Skeletal muscle satellite cell (primary cell): ENCODE results near the gene PPFIA1.

Experiments
- H3K27me3 ChIP-seq: 2 replicates; pipeline ENCODE4 v1.7.0; 2013; ENCODE audit warnings: low read length; ENCODE audit not compliant: control insufficient read depth, insufficient read depth
- H3K36me3 ChIP-seq: 2 replicates; pipeline ENCODE4 v1.7.0; 2013; ENCODE audit warnings: mild to moderate bottlenecking, control low read depth, low read length; ENCODE audit not compliant: insufficient read depth
- H3K4me1 ChIP-seq: 2 replicates; pipeline ENCODE4 v1.7.0; 2013; ENCODE audit warnings: low read length; ENCODE audit not compliant: control insufficient read depth, insufficient read depth
- H3K4me2 ChIP-seq: 2 replicates; pipeline ENCODE4 v1.7.0; 2013; ENCODE audit warnings: mild to moderate bottlenecking, low read length
- H3K4me3 ChIP-seq: 2 replicates; pipeline ENCODE4 v1.7.0; 2013; ENCODE audit warnings: low read length
- H3K9ac ChIP-seq: 2 replicates; pipeline ENCODE4 v1.7.0; 2013; ENCODE audit warnings: mild to moderate bottlenecking, low read depth, low read length, moderate library complexity
- H3K9me3 ChIP-seq: replicated peaks from 2 replicates; pipeline ENCODE4 v1.7.0; 2013; ENCODE audit warnings: mild to moderate bottlenecking, control low read depth, low read length

Gene PPFIA1

DNA sequence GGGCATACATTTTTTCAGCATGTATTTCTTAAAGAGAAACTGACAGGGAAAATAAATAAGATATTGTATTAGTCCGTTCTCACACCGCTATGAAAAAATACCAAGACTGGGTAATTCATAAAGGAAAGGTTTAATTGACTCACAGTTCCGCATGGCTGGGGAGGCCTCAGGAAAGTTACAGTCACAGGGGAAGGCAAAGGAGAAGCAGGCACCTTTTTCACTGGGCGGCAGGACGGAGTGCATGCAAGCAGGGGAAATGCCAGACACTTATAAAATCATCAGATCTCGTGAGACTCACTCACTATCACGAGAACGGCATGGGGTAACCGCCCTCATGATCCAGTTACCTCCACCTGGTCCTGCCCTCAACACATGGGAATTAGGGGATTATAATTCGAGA, 44.2 kb downstream of the PPFIA1 start:
- Histone ChIP-seq H3K9me3 (no peaks in the 10 kb centered on the region), H3K4me1 (no peaks in the 10 kb centered on the region), H3K4me3 (no peak overlapping the region), H3K9ac (no peak overlapping the region), H3K36me3 (peaks cover 6% of the 10 kb centered on the region), H3K27me3 (no peaks in the 10 kb centered on the region), H3K4me2 (no peak overlapping the region)

- peaks cover 12% of the 10 kb centered on the region for H3K36me3 ChIP-seq
- H3K9me3 ChIP-seq: no peaks in the 10 kb centered on the region
- no peak overlapping the region for H3K4me2 ChIP-seq
- H3K9ac ChIP-seq: no peak overlapping the region
- H3K27me3 ChIP-seq: no peaks in the 10 kb centered on the region
- H3K4me3 ChIP-seq: no peak overlapping the region
- no peaks in the 10 kb centered on the region for H3K4me1 ChIP-seq
These were observed 45.2 kb downstream of the PPFIA1 start for GRCh38 chr11:70315716-70316115.

- Histone ChIP-seq H3K9me3 (no peaks in the 10 kb centered on the region), H3K36me3 (peaks cover 15% of the 10 kb centered on the region), H3K9ac (no peak overlapping the region), H3K4me2 (no peak overlapping the region), H3K4me1 (no peaks in the 10 kb centered on the region), H3K4me3 (no peak overlapping the region), H3K27me3 (no peaks in the 10 kb centered on the region)
These were observed 47.3 kb downstream of the PPFIA1 start for GRCh38 chr11:70317581-70318305.

DNA sequence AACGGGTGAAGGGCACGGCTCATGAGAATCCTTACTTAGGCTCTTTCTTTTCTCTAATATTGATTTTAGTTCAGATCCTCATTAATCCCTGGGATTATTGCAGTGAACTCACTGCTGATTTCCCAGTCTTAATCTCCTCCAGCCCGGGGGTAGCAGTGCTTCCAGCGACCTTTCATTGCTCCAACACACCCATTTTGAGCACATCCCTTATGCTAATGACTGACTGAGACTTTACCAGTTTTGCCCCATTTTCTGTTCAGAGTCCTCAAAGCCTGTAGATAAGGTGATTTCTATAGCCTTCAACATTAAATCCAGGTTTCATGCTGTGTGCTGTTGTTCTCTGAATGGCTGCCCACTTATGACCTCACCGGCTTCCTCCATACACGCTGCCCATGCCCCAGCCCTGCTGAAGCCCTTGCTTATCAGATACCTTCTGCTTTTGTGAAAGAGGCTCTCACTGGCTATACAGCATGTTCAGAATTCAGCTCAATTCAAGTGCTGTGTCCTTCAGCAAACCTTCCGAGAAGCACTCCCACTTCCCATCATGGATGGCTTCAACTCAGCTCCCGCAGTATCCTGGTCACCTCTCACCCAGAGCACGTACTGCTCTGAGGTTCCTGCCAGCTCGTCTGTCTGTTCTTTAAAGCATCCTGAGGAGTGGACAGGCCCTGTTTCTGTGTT, 49.0 kb downstream of the PPFIA1 start:
- H3K4me1 ChIP-seq: peaks cover 12% of the 10 kb centered on the region
- no peaks in the 10 kb centered on the region for H3K9me3 ChIP-seq
- H3K27me3 ChIP-seq: no peaks in the 10 kb centered on the region
- H3K9ac ChIP-seq: no peak overlapping the region
- H3K36me3 ChIP-seq: peaks cover 15% of the 10 kb centered on the region
- H3K4me2 ChIP-seq: no peak overlapping the region
- H3K4me3 ChIP-seq: no peak overlapping the region

DNA sequence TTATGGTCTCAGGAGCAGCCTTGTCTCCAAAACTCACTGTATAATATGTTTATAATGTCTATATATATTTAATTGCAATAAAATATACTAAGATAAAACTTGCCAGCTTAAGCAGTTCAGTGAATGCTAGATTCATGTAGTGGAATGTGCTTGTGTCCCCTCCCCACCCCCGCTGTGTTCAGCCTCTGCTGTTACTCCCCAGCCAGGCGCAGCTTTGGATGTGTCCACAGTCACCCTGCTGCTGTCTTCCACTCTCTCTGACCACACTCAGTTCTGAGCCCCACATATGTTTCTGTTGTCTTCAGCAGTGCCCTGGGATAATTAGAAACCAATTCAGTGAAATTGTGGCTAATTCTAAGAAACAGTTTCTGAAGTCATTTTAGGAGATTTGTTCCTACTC, 52.2 kb downstream of the PPFIA1 start:
- H3K9ac ChIP-seq: no peak overlapping the region
- H3K9me3 ChIP-seq: no peaks in the 10 kb centered on the region
- peaks cover 22% of the 10 kb centered on the region for H3K36me3 ChIP-seq
- H3K27me3 ChIP-seq: no peaks in the 10 kb centered on the region
- H3K4me2 ChIP-seq: no peak overlapping the region
- H3K4me3 ChIP-seq: no peak overlapping the region
- peaks cover 26% of the 10 kb centered on the region for H3K4me1 ChIP-seq

- Histone ChIP-seq H3K4me1 (peaks cover 26% of the 10 kb centered on the region), H3K4me2 (peak overlapping the region; percentile 15), H3K9ac (no peak overlapping the region), H3K4me3 (no peak overlapping the region), H3K9me3 (no peaks in the 10 kb centered on the region), H3K27me3 (no peaks in the 10 kb centered on the region), H3K36me3 (peaks cover 30% of the 10 kb centered on the region)
These were observed 53.3 kb downstream of the PPFIA1 start for GRCh38 chr11:70323806-70324205.

DNA sequence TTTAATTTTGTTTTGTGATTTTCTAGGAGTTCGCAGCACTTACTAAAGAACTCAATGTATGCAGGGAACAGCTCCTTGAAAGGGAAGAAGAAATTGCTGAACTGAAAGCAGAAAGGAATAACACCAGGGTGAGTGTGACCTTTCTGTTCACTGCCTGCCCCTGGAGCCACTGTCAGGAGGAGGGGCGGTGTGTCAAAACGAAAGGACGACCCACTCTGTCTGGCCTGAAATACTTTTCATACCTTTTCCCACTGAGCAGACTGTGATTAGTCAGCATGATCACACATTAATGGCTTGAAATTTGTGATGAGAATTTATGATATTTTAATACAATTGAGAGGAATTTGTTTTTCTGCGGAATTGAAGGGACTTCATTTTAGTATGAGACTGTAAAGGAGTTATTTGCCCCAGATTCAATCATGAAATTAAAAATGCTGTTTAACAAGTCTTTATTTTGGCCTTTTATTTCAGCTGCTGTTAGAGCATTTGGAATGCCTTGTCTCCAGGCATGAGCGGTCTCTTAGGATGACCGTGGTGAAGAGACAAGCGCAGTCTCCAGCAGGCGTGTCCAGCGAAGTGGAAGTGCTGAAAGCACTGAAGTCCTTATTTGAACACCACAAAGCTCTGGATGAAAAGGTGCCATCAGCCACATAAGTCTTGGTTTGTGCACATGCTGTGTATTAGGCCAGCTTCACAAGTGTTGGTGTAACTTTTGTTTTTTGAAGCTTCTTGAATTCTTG, 54.1 kb downstream of the PPFIA1 start:
- H3K27me3 ChIP-seq: no peaks in the 10 kb centered on the region
- H3K4me1 ChIP-seq: peaks cover 26% of the 10 kb centered on the region
- no peak overlapping the region for H3K9ac ChIP-seq
- H3K4me2 ChIP-seq: no peak overlapping the region
- H3K9me3 ChIP-seq: no peaks in the 10 kb centered on the region
- H3K4me3 ChIP-seq: no peak overlapping the region
- peaks cover 33% of the 10 kb centered on the region for H3K36me3 ChIP-seq

DNA sequence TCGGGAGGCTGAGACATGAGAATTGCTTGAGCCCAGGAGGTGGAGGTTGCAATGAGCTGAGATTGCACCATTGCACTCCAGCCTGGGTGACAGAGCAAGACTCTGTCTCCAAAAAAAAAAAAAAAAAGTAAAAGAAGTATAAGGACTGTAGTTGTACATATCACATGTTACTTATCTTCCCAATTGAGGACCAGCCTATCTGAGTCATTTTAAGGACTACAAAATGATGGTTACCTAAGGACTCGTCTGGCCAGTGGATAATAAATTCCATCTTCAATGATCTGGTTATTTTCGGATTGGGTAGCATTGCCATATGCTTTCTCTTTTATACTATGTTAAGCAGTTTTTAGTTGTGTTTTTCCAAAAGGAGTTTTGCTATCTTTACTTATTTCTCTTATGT, 55.3 kb downstream of the PPFIA1 start:
- Histone ChIP-seq H3K27me3 (no peaks in the 10 kb centered on the region), H3K4me3 (no peak overlapping the region), H3K4me1 (peaks cover 26% of the 10 kb centered on the region), H3K4me2 (peak overlapping the region; percentile 46), H3K9me3 (no peaks in the 10 kb centered on the region), H3K36me3 (peaks cover 34% of the 10 kb centered on the region), H3K9ac (no peak overlapping the region)

GRCh38 chr11:70326365-70326811, 55.9 kb downstream of the PPFIA1 start:
- peak overlapping the region; percentile 25 for H3K9ac ChIP-seq
- H3K36me3 ChIP-seq: peaks cover 32% of the 10 kb centered on the region
- peak overlapping the region; percentile 46 for H3K4me2 ChIP-seq
- peaks cover 26% of the 10 kb centered on the region for H3K4me1 ChIP-seq
- H3K9me3 ChIP-seq: no peaks in the 10 kb centered on the region
- no peaks in the 10 kb centered on the region for H3K27me3 ChIP-seq
- H3K4me3 ChIP-seq: no peak overlapping the region

DNA sequence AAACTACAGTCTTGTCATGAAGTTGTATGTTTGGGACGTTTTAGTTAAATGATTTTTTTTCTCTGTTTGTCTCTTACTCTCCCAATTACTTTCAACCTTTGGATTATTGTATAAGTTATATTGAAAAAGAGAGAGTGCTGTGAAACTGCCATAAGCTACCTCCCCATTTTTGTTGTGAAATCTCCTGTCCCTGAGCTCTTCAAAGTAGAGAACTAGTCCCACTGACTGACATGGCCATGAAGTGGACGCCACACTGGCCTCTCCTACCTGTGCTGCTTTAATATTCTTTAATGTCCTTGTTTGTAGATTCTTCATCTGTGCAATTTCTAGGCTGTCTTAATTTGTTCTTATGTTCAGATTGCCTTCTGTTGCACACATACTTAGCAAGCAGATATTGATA, 56.3 kb downstream of the PPFIA1 start:
- no peak overlapping the region for H3K4me3 ChIP-seq
- H3K4me1 ChIP-seq: peaks cover 26% of the 10 kb centered on the region
- H3K36me3 ChIP-seq: peaks cover 35% of the 10 kb centered on the region

GRCh38 chr11:70327717-70328116, 57.2 kb downstream of the PPFIA1 start:
- Histone ChIP-seq H3K4me3 (no peak overlapping the region), H3K4me1 (peaks cover 26% of the 10 kb centered on the region), H3K27me3 (no peaks in the 10 kb centered on the region), H3K9me3 (no peaks in the 10 kb centered on the region), H3K4me2 (no peak overlapping the region), H3K36me3 (peaks cover 43% of the 10 kb centered on the region), H3K9ac (no peak overlapping the region)

More for the DNA sequence above, 56.3 kb downstream of the PPFIA1 start:
- Histone ChIP-seq H3K4me2 (peak overlapping the region; percentile 46), H3K27me3 (no peaks in the 10 kb centered on the region), H3K9me3 (no peaks in the 10 kb centered on the region), H3K9ac (peak overlapping the region; percentile 25)
